GM12801 (cell line): ENCODE measurements around the gene WRAP53.

Experiments
- TF ChIP-seq, protein P1 (sequence below): IDR thresholded peaks from one replicate; pipeline ENCODE4 v1.5.1; 2011; ENCODE audit warnings: control low read depth; ENCODE audit not compliant: insufficient read length; ENCODE audit errors: extremely low read depth

WRAP53 gene

DNA sequence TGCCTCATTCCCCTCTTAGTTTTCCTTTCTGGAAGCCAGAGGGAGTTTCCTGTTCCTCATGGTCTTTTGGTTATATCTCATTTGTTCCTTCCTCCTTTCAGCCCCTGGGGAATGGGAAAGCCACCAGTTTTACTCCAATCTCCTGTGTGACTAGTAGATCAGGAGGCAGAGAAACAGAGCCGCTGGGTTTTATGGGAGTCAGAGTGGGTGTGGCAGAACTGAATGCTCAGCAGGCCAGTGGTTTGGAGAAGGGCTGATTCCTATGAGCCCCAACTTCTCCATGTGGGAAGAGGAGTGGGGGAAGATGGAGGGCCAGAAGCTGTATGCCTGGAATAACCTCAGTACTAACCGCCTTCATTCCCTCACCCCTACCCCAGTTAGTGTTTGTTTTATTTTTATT lies 33.3 kb downstream of the WRAP53 start:
- TF ChIP-seq, protein P1, sequence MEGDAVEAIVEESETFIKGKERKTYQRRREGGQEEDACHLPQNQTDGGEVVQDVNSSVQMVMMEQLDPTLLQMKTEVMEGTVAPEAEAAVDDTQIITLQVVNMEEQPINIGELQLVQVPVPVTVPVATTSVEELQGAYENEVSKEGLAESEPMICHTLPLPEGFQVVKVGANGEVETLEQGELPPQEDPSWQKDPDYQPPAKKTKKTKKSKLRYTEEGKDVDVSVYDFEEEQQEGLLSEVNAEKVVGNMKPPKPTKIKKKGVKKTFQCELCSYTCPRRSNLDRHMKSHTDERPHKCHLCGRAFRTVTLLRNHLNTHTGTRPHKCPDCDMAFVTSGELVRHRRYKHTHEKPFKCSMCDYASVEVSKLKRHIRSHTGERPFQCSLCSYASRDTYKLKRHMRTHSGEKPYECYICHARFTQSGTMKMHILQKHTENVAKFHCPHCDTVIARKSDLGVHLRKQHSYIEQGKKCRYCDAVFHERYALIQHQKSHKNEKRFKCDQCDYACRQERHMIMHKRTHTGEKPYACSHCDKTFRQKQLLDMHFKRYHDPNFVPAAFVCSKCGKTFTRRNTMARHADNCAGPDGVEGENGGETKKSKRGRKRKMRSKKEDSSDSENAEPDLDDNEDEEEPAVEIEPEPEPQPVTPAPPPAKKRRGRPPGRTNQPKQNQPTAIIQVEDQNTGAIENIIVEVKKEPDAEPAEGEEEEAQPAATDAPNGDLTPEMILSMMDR = no peak

DNA sequence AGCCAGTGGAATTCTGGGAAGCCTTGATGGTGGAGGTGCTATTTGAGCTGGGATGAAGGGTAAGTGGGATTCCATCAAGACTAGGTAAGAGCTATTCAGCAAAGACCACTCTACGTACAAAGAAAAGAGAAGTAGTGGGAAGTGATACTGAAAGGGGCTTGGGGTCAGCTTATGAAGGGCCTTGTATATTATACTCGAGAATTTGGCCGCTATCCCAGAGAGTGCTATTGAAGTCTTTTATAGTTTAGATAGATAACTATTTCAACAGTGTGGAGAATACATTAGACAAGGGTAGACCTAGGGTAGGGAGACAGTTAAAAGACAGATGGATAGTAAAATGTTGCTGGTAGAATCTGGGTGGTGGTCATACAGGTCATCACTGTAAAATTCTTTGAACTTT lies 39.6 kb downstream of the WRAP53 start:
- TF ChIP-seq, protein P1 = no peak

DNA sequence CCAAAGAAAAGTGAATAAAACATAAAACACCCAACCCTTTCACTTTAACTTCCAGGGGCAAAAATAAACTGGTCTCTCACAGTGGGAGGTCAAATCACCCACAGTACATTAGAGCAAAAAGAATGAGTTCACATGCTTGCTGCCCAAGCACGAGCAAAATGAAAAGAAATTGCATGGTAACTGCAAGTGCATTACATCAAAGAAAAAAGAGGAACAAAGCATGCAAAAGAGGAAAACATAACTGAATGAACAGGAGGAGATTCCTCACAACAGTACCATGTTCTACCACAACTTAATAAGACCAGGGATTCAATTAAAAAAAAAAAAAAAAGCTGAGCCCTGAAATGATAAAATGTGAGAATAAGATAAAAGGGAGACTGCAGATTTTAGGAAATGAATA lies 41.5 kb downstream of the WRAP53 start:
- TF ChIP-seq, protein P1 = no peak

DNA sequence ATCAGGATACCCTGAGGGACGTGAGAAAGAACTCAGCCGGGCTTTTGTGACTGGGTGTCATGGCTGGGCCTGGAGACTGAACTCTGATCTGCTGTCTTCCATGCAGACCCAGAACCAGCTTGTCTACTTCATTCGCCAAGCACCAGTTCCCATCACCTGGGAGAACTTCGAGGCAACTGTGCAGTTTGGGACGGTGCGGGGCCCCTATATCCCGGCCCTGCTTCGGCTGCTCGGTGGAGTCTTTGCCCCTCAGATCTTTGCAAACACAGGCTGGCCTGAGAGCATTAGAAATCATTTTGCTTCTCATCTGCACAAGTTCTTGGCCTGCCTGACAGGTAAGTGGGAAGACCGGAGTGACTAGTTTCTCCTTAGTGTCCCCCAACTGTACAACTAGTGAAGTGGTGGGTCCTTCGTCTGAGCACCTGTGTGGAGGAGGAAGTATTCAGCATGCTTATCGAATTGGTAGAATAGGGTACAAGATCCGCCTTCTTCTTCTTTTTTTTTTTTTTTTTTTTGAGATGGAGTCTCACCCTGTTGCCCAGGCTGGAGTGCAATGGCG lies 44.8 kb downstream of the WRAP53 start:
- TF ChIP-seq, protein P1 = no peak

DNA sequence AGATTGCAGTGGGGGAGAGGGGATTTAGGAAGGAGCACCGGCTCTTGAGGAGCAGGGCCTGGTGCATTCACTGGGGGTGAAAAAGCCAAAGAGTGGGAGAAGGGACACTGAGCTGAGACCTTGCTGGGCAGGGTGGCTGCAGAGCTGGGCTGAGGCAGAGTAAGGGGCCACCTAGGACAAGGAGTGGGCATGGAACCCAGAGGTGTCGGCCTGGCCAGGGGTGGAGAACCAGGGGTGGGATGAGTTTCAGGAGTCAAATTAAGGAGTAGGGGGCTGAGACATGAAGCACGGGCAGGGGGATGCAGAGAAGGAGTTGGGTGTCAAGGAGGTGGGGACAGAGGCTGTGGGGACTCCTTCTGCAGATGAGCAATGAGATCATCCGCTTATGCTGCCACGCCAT lies 49.3 kb downstream of the WRAP53 start:
- TF ChIP-seq, protein P1 = no peak

DNA sequence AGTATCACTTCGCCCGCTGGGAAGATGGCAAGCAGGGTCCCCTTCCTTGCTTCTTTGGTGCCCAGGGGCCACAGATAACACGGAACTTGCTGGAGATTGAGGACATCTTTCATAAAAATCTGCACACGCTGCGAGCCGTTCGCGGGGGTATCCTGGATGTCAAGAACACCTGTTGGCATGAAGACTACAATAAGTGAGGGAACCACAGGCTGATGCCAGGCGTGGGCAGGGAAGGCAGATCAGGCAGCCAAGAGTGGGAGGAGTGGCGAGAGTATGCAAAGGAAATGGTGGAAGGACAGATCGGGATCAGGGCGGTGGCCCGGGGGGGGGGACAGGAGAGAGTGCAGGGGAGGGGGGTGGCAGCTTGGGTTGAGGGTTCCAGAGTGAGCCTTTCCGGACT lies 51.5 kb downstream of the WRAP53 start:
- TF ChIP-seq, protein P1 = no peak

DNA sequence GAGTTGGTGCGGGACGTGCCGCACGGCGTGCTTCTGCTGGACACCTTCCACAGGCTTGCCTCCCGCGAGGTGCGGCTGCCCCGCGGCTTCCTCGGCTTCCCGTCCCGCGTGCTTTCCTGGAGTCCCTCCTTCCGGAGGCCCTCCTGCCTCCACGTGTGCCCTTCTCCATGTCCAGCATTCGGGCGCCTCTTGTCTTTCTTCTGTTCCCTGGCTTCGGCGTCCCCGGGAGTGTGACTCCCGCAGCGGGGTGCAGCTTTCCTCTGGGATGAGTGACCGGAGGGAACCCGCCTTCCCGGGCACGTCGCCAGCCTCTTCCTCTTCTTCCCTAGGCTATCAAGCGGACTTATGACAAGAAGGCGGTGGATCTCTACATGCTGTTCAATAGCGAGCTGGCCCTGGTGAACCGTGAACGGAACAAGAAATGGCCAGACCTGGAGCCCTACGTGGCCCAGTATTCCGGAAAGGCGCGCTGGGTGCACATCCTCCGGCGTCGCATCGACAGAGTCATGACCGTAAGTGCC lies 52.3 kb downstream of the WRAP53 start:
- TF ChIP-seq, protein P1 = no peak

DNA sequence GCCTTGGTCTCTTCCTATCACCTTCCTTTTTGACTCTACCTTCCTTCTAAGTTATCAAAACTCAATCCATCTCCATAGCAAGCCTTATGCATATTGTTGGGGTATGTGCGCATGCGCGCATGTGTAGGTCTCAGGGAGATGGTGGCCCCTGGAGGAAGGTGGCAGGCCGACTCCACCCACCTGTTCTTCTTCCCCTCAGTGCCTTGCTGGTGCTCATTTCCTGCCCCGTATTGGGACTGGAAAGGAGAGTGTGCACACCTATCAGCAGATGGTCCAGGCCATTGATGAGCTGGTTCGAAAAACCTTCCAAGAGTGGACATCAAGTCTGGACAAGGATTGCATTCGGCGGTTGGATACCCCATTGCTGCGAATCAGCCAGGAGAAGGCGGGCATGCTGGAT lies 54.5 kb downstream of the WRAP53 start:
- TF ChIP-seq, protein P1 = no peak
